ENCODE measurements around the gene THOC5.

- TF ChIP-seq POLR2A (IDR thresholded peaks at IDR 0.05) (no peak), CTCF (IDR thresholded peaks at IDR 0.05) (no peak)
Measured at GRCh38 chr22:29482253-29482652, 71.3 kb downstream of the THOC5 start.

All from breast epithelium (tissue), 3 donors.